HUDEP-2 (cell line): ENCODE measurements around the gene LRRC3C.

Source experiments
- DNase-seq, 76 experiments: peaks; one replicate each; lab custom pipeline; 2025; ENCODE audit not compliant: unreplicated experiment in 76 of 76; lab: John Stamatoyannopoulos, UW

LRRC3C gene

GRCh38 chr17:39923836-39924690 is 3.5 kb upstream of the LRRC3C start:
- DNase-seq = no peak

DNA sequence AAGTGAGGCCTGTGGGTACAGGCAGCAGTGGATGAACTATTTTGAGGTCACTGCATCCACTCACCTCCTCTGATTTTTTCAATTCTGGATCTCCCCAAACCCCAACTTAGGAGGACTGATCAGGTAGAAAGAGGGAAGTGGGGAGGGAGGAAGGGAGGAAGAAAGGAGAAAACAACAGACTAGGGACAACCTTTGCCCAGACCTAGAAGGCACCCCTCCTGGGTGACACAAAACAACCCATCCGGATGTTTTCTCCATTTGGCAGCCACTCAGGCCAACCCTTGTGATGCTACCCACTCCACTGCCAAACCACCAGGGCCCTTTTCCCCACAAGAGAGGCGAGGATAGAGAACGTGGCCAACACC is 2.9 kb upstream of the LRRC3C start:
- DNase-seq = no peak

DNA sequence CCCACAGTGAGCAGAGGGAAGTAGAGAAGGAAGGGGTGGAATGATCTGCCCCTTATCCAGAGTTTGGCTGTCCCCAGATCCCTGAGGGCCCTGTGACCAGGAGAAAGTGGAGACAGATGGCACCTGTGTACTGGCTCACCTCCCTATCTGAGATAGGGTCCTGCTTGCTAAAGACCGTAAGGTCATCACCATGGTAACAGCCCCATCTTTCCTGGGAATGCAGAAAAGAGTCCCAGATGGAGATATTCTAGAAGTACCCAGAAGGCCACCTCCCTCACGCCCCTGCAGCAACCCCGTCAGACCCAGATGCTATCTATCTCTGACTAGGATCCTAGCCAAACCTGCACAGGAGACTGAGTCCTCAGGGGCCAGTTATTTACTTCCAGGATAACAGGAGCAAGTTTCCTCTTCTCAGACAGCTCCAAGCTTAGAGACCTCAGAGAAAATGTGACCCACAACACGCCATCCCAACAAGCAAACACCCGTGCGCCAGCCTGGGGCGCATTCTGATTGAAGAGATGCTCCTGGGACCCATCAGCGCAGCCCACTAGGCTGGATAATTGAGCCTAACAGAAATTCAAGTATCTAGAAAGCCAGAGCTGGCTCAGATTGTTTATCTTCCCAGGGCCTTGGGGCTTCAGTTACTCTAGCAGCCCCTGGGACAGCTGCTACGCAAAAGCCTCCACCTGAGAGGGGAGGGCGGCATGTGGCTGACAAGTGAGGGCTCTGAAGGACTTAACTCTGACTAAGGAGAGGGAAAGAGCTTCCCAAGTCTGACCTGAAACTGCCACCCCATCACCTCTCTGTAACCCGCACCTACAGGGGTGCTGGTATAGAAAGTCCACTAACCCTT is 2.0 kb upstream of the LRRC3C start:
- peak in 3 of 76 experiments; percentile 8 to 30 (median 11) for DNase-seq

- no peak for DNase-seq
Measured at GRCh38 chr17:39926135-39926587, 1.4 kb upstream of the LRRC3C start.

- peak in 40 of 76 experiments; percentile 6 to 47 (median 29) for DNase-seq
Measured at GRCh38 chr17:39926588-39927100, 888 bp upstream of the LRRC3C start.

DNA sequence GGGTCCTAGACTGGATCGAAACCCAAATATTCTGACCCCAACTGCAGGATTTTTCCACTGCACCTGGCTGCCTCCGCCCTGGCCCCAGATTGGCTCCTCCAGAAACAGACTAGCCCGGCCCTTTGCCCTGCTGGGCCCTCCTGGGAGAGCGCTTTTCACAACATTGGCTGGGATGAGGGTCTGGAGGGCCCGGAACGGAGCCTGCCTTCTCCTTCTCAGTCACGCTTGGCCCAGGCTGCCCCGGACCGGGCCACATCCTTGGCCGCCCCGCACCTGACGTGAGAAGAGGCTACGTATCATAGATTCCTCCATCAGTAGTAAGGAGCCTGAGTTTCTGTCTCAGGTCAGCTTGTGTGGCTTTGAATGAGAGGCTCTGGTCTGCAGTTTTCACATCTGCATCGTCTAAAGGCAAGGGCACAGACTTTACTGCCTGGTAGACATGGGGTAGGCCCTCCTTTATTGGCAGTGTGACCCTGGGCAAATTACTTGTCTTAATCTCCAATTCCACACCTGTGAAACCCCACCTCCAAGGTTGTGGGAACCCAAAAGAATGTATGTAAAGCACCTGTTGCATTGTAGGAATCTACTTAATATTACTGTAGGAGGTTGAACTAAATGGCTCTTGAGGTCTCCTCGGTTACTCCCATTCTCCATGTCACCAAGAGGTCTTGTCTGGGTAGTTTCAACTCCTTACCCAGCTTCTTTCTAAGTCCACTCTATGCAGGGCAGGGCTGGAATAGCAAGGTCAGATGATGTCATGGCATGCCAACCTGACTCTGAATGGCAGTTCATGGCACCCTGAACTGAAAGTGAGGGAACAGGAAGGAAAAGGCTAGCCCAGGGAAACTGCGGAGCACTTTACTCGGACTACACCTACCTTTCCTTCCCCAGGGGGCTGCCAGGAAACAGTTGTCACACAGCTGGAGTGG is 661 bp downstream of the LRRC3C start:
- DNase-seq = peak in 2 of 76 experiments; percentile 41 to 44

DNA sequence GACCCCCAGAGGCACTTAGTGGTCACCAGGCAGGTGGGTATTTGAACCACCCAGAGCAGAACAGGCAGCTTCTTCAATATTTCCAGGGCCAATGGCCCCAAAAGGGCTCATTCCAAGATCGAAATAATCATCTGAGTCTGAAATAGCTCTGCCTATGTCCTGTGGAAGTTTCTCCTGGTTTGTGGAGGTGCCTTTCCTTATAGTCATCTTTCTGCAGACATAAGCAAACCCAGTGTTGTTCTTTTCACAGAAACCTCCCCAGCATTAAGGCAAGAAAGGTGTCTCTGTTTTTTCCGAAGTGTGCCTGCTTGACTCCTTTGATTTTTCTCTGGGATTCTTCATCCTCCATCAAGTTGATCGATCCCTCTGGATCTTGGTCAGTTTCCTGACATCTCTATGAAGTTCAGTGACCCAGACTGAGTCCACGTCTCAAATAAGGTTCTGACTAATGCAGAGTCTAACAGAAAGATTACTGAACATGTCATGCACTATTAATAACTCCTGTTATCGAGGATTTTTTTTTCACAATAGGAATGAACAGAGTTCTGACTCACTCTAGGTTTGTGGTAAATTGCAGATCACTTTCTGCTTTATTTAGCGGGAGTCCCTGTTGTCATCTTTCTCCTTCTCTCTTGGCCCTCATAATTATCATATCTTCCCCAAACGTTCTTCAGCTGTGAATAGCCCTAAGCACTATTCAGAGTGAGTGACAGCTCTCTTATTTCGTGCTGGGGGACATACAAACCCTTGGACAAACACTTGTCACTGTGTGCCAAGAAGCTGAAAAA is 1.5 kb downstream of the LRRC3C start:
- peak in 2 of 76 experiments; percentile 21 to 40 for DNase-seq

DNA sequence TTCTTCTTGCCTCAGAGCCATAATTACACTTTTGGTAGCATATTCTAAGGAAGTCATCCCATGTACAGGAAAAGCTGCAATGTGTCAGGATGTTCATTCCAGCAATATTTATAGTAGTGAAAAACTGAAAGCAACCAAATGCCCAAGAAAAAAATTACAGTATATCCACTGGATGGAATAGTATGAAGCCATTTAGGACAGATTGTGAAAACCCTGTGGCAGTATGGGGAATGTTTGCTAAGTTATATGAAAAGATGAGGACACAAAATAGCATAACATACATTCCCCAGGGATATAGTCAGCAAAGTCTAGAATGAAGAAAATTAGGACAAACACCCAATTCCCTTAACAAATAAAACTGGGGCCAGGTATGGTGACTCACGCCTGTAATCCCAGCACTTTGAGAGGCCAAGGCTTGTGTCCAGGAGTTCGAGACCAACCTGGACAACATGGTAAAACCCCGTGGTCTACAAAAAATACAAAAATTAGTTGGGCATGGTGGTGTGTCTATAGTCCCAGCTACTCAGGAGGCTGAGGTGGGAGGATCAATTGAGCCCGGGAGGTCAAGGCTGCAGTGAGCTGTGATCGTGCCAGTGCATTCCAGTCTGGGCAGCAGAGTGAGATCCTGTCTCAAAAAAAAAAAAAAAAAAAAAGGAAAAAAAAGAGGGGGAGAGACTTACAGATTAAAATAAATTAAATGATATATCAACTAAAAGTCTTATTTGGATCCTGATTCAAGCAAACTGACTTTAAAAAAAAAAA is 2.3 kb downstream of the LRRC3C start:
- no peak for DNase-seq

- DNase-seq = no peak
Measured at GRCh38 chr17:39933912-39934311, 6.4 kb downstream of the LRRC3C start.

DNA sequence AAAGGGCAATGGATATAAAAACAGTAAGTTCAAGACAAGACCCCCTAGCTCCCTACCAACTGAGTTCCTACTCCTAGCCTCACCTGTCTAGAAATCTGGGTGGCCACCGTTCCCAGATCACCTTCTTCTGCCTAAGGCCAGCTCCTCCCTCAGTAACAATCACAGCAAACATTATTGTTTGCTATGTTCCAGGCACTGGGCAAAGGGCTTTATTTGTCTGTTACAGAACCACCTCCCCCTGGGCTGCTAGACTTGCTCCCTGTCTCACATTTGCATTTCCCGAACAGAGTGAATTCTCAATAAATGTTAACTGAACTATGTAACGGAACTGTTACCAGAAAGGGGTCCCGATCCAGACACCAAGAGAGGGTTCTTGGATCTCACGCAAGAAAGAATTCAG is 6.8 kb downstream of the LRRC3C start:
- DNase-seq = no peak

DNA sequence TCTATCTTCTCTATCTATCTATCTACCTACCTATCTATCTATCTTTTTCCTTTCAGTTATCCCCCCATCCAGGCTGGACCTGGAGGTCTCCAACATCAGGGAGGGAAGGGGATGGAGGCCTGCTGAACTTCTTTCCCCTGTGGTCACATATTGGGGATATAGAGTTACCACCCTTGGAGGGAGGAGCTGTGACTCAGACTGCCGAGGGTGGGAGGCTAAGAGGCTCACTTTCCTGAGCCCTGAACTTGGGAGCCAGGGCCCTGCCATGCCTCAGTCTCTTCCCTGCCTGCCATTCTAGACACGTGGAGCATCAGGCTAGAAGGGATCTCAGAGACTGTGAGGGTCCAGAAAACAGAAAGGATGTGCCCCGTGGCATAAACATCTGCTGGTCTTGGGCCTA is 8.4 kb downstream of the LRRC3C start:
- no peak for DNase-seq

GRCh38 chr17:39937447-39937846 is 9.9 kb downstream of the LRRC3C start:
- no peak for DNase-seq

- DNase-seq = no peak
Measured at GRCh38 chr17:39938140-39938869, 10.8 kb downstream of the LRRC3C start.

- DNase-seq = no peak
Measured at GRCh38 chr17:39939106-39939505, 11.6 kb downstream of the LRRC3C start.

DNA sequence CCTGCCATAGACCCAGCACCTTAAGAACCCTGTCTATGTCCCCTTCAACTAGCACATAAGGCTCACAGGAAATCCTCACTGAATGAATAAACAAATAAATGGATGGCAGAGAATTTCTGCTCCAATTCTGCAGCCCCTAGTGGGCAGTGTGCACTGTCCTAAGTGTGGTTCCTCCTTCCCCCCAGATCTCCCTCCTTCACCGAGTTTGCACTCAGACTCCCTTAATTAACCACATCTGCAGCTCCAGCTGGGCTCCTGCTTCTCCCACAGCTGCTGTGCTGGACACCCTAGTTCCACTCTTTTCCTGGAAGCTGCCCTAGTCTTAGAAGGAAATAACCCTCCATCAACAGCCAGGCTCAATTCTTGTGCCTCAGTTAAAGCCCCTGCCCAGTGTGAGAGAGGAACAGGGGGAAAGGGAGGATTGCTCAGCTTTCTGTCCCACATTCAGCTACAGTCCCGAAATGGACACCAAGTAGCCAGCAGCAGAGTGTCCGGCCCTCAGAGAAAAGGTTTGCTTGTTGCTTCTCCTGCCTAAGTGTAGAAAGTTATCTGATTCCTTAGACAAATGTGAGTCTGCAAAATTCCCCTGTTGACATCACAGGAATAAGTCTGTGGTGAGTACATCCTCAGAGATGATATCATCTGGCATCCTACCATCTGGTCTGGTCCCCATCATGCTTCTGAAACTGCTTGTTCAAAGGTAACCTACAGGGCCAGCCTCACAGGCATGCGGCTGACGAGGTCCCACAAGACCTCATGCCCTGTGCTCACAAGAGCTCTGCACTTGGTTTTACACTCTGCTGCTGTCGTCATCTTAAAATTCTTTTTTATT is 12.3 kb downstream of the LRRC3C start:
- peak in 6 of 76 experiments; percentile 3 to 30 (median 16) for DNase-seq

DNA sequence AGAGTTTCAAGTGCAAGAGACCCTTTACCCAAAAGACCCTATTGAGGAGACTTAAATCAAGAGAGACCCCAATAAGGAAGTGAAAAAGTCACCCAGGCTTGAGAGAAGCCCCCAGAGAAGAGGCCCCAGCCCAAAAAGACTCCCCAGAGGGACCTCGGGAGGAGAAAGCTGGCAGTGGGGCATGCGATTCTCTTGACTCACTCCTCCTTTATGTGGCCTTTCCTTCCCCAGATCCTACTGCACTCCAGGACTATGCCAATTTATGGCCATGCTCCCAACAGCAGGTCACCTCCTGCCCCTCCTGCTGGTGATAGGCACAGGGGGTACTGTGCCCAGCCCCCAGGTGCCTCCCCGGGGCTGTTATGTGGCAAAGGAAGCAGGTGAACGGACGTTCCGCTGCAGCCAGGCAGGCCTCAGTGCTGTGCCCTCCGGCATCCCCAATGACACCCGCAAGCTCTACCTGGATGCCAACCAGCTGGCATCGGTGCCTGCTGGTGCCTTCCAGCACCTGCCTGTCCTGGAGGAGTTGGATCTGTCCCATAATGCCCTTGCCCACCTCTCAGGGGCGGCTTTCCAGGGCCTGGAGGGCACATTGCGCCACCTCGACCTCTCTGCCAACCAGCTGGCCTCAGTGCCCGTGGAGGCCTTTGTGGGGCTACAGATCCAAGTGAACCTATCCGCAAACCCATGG is 16.3 kb downstream of the LRRC3C start:
- peak in 1 of 76 experiments; percentile 10 for DNase-seq

DNA sequence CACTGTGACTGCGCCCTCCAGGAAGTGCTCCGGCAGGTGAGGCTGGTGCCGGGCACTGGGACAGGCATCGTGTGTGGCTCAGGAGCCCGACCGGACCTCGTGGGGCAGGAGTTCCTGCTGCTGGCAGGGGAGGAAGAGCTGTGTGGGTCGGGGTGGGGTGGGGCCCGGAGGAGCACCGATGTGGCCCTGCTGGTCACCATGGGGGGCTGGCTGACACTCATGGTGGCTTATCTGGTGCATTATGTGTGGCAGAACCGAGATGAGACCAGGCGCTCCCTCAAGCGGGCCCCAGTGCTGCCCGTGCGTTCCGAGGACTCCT is 16.8 kb downstream of the LRRC3C start:
- DNase-seq = no peak
